Sigmoid colon (tissue), 4 donors: Measurements from ENCODE around the gene SIRT6.

Source experiments
- CTCF ChIP-seq, 4 experiments: fragments of 450-650 bp in 3 of 4; fragments of 200-600 bp in 1 of 4; IDR thresholded peaks; one replicate each; pipeline ENCODE4 v1.5.1; 2016 to 2019; ENCODE audit warnings: antibody characterized with exemption in 4 of 4, mild to moderate bottlenecking in 3 of 4, moderate library complexity in 2 of 4
- EP300 ChIP-seq, 4 donors: sonication (generic); formaldehyde crosslinking; IDR thresholded peaks; one replicate each; pipeline ENCODE4 v1.6.1; 2017; ENCODE audit warnings: antibody characterized with exemption in 4 of 4
- POLR2A ChIP-seq, 2 donors: fragments of 450-650 bp; IDR thresholded peaks; one replicate each; pipeline ENCODE4 v1.6.1; 2016; ENCODE audit warnings: antibody characterized with exemption in 2 of 2, mild to moderate bottlenecking in 2 of 2, moderate library complexity in 2 of 2

- TF ChIP-seq CTCF (IDR thresholded peaks at IDR 0.05), result no peak
- no peak for TF ChIP-seq POLR2A (IDR thresholded peaks at IDR 0.05)
- TF ChIP-seq EP300 (IDR thresholded peaks at IDR 0.05), result no peak
These were observed 7.3 kb downstream of the SIRT6 start for GRCh38 chr19:4174895-4175668.
